GM06990 (cell line): ENCODE data around the gene RTP5.
"Not testable (repeated sequence)": the region's sequence is repeated elsewhere in the genome, so short reads cannot be mapped to it uniquely, and the experiment has no call there.

ENCODE experiments used
- DNase-seq: peaks from one replicate; pipeline ENCODE4 v3.0.0-alpha.2; 2011; ENCODE audit not compliant: insufficient read length; ENCODE audit errors: extremely low read depth
- H3K27me3 ChIP-seq: replicated peaks from 2 replicates; pipeline ENCODE4 v1.6.0; 2011; ENCODE audit warnings: low read length; ENCODE audit not compliant: control insufficient read depth, insufficient read depth
- H3K36me3 ChIP-seq: 2 replicates; pipeline ENCODE4 v1.5.1; 2011; ENCODE audit warnings: low read length; ENCODE audit not compliant: control insufficient read depth, insufficient read depth
- H3K4me3 ChIP-seq: replicated peaks from 2 replicates; pipeline ENCODE4 v1.5.1; 2011; ENCODE audit warnings: low read depth, mild to moderate bottlenecking, control low read depth, low read length
- CTCF ChIP-seq: IDR thresholded peaks from 2 replicates; pipeline ENCODE4 v1.5.1; 2011; ENCODE audit warnings: low read length, control low read depth, mild to moderate bottlenecking, inconsistent platforms; ENCODE audit not compliant: insufficient read depth, poor library complexity, severe bottlenecking

Gene RTP5

GRCh38 chr2:241827394-241827793 is 42.1 kb upstream of the RTP5 start:
- no peak for TF ChIP-seq CTCF
- no peaks in the 10 kb centered on the region for H3K27me3 ChIP-seq
- DNase-seq = no peak
- H3K4me3 ChIP-seq = no peak overlapping the region
- no peaks in the 10 kb centered on the region for H3K36me3 ChIP-seq

- Histone ChIP-seq H3K27me3 (no peaks in the 10 kb centered on the region), H3K4me3 (no peak overlapping the region), H3K36me3 (no peaks in the 10 kb centered on the region)
- no peak for TF ChIP-seq CTCF
- no peak for DNase-seq
Observed at GRCh38 chr2:241833101-241833663, 36.3 kb upstream of the RTP5 start.

- not testable (repeated sequence) for DNase-seq, H3K27me3 ChIP-seq, H3K4me3 ChIP-seq, H3K36me3 ChIP-seq
Observed at GRCh38 chr2:241833756-241834526, 35.6 kb upstream of the RTP5 start.

- no peak for TF ChIP-seq CTCF
- no peak overlapping the region for H3K4me3 ChIP-seq
- DNase-seq = no peak
- no peaks in the 10 kb centered on the region for H3K36me3 ChIP-seq
- no peaks in the 10 kb centered on the region for H3K27me3 ChIP-seq
Observed at GRCh38 chr2:241834527-241835210, 34.9 kb upstream of the RTP5 start.

- Histone ChIP-seq H3K36me3 (no peaks in the 10 kb centered on the region), H3K4me3 (no peak overlapping the region), H3K27me3 (no peaks in the 10 kb centered on the region)
- no peak for DNase-seq
- TF ChIP-seq CTCF = no peak
Observed at GRCh38 chr2:241835611-241836010, 33.9 kb upstream of the RTP5 start.

- Histone ChIP-seq H3K36me3 (no peaks in the 10 kb centered on the region), H3K27me3 (no peaks in the 10 kb centered on the region), H3K4me3 (no peak overlapping the region)
- DNase-seq = no peak
- no peak for TF ChIP-seq CTCF
Observed at GRCh38 chr2:241836292-241836691, 33.2 kb upstream of the RTP5 start.
